ENCODE data around the gene FLNC. TPM values are rescaled to one million over a fixed set of nuclear protein-coding genes. Genes with fewer than 3 reads are reported as not detected.

Gene FLNC
- total RNA-seq, 3 donors from 2014 or later (not counting 1 experiment from before 2014, with no cell fraction given): 0.05 to 0.25 TPM; not detected in 1

- no peaks in the 10 kb centered on the region for H3K36me3 ChIP-seq (ENCODE audit: control insufficient read depth, insufficient read depth, low read length)
- DNase-seq (no peak), ATAC-seq (no peak)
- intact Hi-C loops (cut with micrococcal nuclease): no loop called here
- Mint-ChIP-seq H3K4me3 (no peak overlapping the region), H3K4me1 (peaks cover 0 to 4% of the 10 kb centered on the region in 2 donors), H3K36me3 (no peaks in the 10 kb centered on the region), H3K9me3 (no peaks in the 10 kb centered on the region), H3K27ac (no peak overlapping the region), H3K27me3 (ENCODE audit: low read depth in 2 of 2) (peaks cover 0 to 10% of the 10 kb centered on the region in 2 donors)
- no peak for TF ChIP-seq CTCF (IDR thresholded peaks at IDR 0.05)
- no peaks in the 10 kb centered on the region for H3K9me3 ChIP-seq (ENCODE audit: control insufficient read depth, insufficient read depth, low read length)
- H3K27me3 ChIP-seq (ENCODE audit: control insufficient read depth, insufficient read depth, low read length): peaks cover 11% of the 10 kb centered on the region
- H3K4me1 ChIP-seq (ENCODE audit: control insufficient read depth, insufficient read depth, low read length): peaks cover 8% of the 10 kb centered on the region
- no peak overlapping the region for H3K4me3 ChIP-seq (ENCODE audit: low read length)
- no peak overlapping the region for H3K27ac ChIP-seq (ENCODE audit: low read length)
- WGBS (ENCODE audit: insufficient coverage): 88% methylated on average over 14 of the region's 14 CpGs
These were observed 5.8 kb downstream of the FLNC start for GRCh38 chr7:128835790-128836641.

- H3K27ac ChIP-seq (ENCODE audit: low read length): no peak overlapping the region
- no peaks in the 10 kb centered on the region for H3K9me3 ChIP-seq (ENCODE audit: control insufficient read depth, insufficient read depth, low read length)
- intact Hi-C loops (cut with micrococcal nuclease): no loop called here
- WGBS (ENCODE audit: insufficient coverage): 85% methylated on average over 12 of the region's 14 CpGs
- H3K36me3 ChIP-seq (ENCODE audit: control insufficient read depth, insufficient read depth, low read length): no peaks in the 10 kb centered on the region
- DNase-seq (no peak), ATAC-seq (no peak)
- Mint-ChIP-seq H3K4me3 (no peak overlapping the region), H3K36me3 (no peaks in the 10 kb centered on the region), H3K27me3 (ENCODE audit: low read depth in 2 of 2) (peaks cover 0 to 7% of the 10 kb centered on the region in 2 donors), H3K9me3 (no peaks in the 10 kb centered on the region), H3K4me1 (no peaks in the 10 kb centered on the region), H3K27ac (no peak overlapping the region)
- TF ChIP-seq CTCF (IDR thresholded peaks at IDR 0.05): no peak
- H3K4me3 ChIP-seq (ENCODE audit: low read length): no peak overlapping the region
- peaks cover 7% of the 10 kb centered on the region for H3K27me3 ChIP-seq (ENCODE audit: control insufficient read depth, insufficient read depth, low read length)
- H3K4me1 ChIP-seq (ENCODE audit: control insufficient read depth, insufficient read depth, low read length): no peaks in the 10 kb centered on the region
These were observed 6.6 kb downstream of the FLNC start for GRCh38 chr7:128836729-128837348.

GRCh38 chr7:128837521-128837921 lies 7.3 kb downstream of the FLNC start:
- peaks cover 0 to 7% of the 10 kb centered on the region in 2 donors for H3K27me3 Mint-ChIP-seq (ENCODE audit: low read depth in 2 of 2)
- Histone ChIP-seq H3K4me3 (ENCODE audit: low read length) (no peak overlapping the region), H3K4me1 (ENCODE audit: control insufficient read depth, insufficient read depth, low read length) (peaks cover 3% of the 10 kb centered on the region), H3K27ac (ENCODE audit: low read length) (no peak overlapping the region), H3K36me3 (ENCODE audit: control insufficient read depth, insufficient read depth, low read length) (no peaks in the 10 kb centered on the region), H3K9me3 (ENCODE audit: control insufficient read depth, insufficient read depth, low read length) (no peaks in the 10 kb centered on the region), H3K27me3 (ENCODE audit: control insufficient read depth, insufficient read depth, low read length) (peaks cover 5% of the 10 kb centered on the region)
- no peak overlapping the region for H3K27ac Mint-ChIP-seq
- H3K9me3 Mint-ChIP-seq: no peaks in the 10 kb centered on the region
- H3K4me1 Mint-ChIP-seq: no peaks in the 10 kb centered on the region
- DNase-seq (no peak), ATAC-seq (no peak)
- TF ChIP-seq CTCF (IDR thresholded peaks at IDR 0.05): no peak
- intact Hi-C loops (cut with micrococcal nuclease): no loop called here
- 91% methylated on average over 16 of the region's 16 CpGs for WGBS (ENCODE audit: insufficient coverage)
- no peak overlapping the region for H3K4me3 Mint-ChIP-seq
- H3K36me3 Mint-ChIP-seq: no peaks in the 10 kb centered on the region

Measured in natural killer cell (primary cell).